H1 (cell line): ENCODE data around the gene ATP2B1. TPM values are rescaled to one million over a fixed set of nuclear protein-coding genes. Genes with fewer than 3 reads are reported as not detected.

Experiments used
- CTCF ChIA-PET: fragments of 300-600 bp; sonication (Branson Sonifier 250); formaldehyde crosslinking; loops from one replicate; lab custom pipeline; 2021; ENCODE audit not compliant: partially characterized antibody; lab: Charles Lee
- POLR2A ChIA-PET: fragments of 300-600 bp; sonication (Branson Sonifier 250); formaldehyde crosslinking; loops from one replicate; lab custom pipeline; 2021; ENCODE audit warnings: inconsistent platforms; ENCODE audit not compliant: partially characterized antibody; lab: Charles Lee
- DNase-seq, 2 experiments: peaks; one replicate each; pipeline versions ENCODE4 v3.0.0 to v3.0.0-alpha.2; 2010 to 2022; ENCODE audit warnings: low spot score in 2 of 2, low read depth in 1 of 2, mixed read lengths in 1 of 2
- FAIRE-seq: peaks from 2 replicates; lab custom pipeline; 2011; peaks lifted over from hg19 to GRCh38; lab: Jason Lieb, UNC
- H2AFZ ChIP-seq: 2 replicates; pipeline ENCODE4 v1.8.1; 2012; ENCODE audit warnings: low read length, inconsistent platforms
- H2AK5ac ChIP-seq: 2 replicates; pipeline ENCODE4 v1.6.1; 2013; ENCODE audit warnings: low read depth, low read length
- H2BK120ac ChIP-seq: replicated peaks from 2 replicates; pipeline ENCODE3; 2013; ENCODE audit warnings: low read depth, low read length, inconsistent platforms
- H2BK12ac ChIP-seq: 2 replicates; pipeline ENCODE4 v1.6.1; 2013; ENCODE audit warnings: low read depth, low read length
- H2BK15ac ChIP-seq: 2 replicates; pipeline ENCODE4 v1.6.1; 2013; ENCODE audit warnings: low read length
- H2BK20ac ChIP-seq: 2 replicates; pipeline ENCODE4 v1.6.1; 2013; ENCODE audit warnings: low read length
- H2BK5ac ChIP-seq: 2 replicates; pipeline ENCODE4 v1.6.1; 2013; ENCODE audit warnings: low read depth, low read length
- H3K14ac ChIP-seq: 2 replicates; pipeline ENCODE4 v1.6.1; 2013; ENCODE audit warnings: inconsistent platforms; ENCODE audit not compliant: insufficient read length
- H3K18ac ChIP-seq: 2 replicates; pipeline ENCODE4 v1.6.1; 2013; ENCODE audit warnings: low read length; ENCODE audit errors: extremely low read depth
- H3K23ac ChIP-seq: 2 replicates; pipeline ENCODE4 v1.6.1; 2013; ENCODE audit warnings: inconsistent platforms; ENCODE audit not compliant: insufficient read length
- H3K23me2 ChIP-seq: 2 replicates; pipeline ENCODE4 v1.6.1; 2013; ENCODE audit warnings: low read depth, low read length
- H3K27ac ChIP-seq: 2 replicates; pipeline ENCODE4 v1.6.1; 2011; ENCODE audit warnings: low read depth, low read length, inconsistent platforms
- H3K27me3 ChIP-seq, 4 experiments: replicated peaks in 1 of 4; 1 replicate in 1 of 4; 2 replicates in 3 of 4; pipeline versions ENCODE4 v1.6.1 to v1.8.1; 2011 to 2013; ENCODE audit warnings: low read length in 3 of 4, mild to moderate bottlenecking in 3 of 4, inconsistent platforms in 2 of 4, mixed read lengths in 2 of 4, moderate library complexity in 1 of 4; ENCODE audit not compliant: control insufficient read depth in 3 of 4, insufficient read depth in 3 of 4; ENCODE audit errors: extremely low read depth in 1 of 4
- H3K36me3 ChIP-seq, 4 experiments: 2 replicates each; pipeline versions ENCODE4 v1.6.1 to v1.8.1; 2011 to 2013; ENCODE audit warnings: mild to moderate bottlenecking in 4 of 4, low read length in 3 of 4, moderate library complexity in 2 of 4, control low read depth in 1 of 4, inconsistent platforms in 1 of 4; ENCODE audit not compliant: insufficient read depth in 4 of 4, control insufficient read depth in 2 of 4
- H3K4ac ChIP-seq: replicated peaks from 2 replicates; pipeline ENCODE3; 2013; ENCODE audit warnings: low read length, low read depth, mixed read lengths, inconsistent platforms; ENCODE audit not compliant: insufficient read length
- H3K4me1 ChIP-seq, 4 experiments: replicated peaks in 1 of 4; 1 replicate in 1 of 4; 2 replicates in 3 of 4; pipeline versions ENCODE4 v1.6.1 to v1.8.1; 2011 to 2013; ENCODE audit warnings: low read length in 3 of 4, inconsistent platforms in 2 of 4, mixed read lengths in 1 of 4; ENCODE audit not compliant: insufficient read depth in 4 of 4, control insufficient read depth in 3 of 4
- H3K4me2 ChIP-seq, 2 experiments: 2 replicates each; pipeline versions ENCODE4 v1.6.1 to v1.8.1; 2011 to 2013; ENCODE audit warnings: low read depth in 2 of 2, low read length in 2 of 2, control low read depth in 1 of 2, inconsistent platforms in 1 of 2, mild to moderate bottlenecking in 1 of 2; ENCODE audit not compliant: insufficient read depth in 1 of 2
- H3K4me3 ChIP-seq, 4 experiments: fragments of 200-600, 300-600 bp in 1 of 4; sonication (generic), shearing (Covaris generic), sonication (Bioruptor Twin) in 1 of 4; 2 replicates each; pipeline versions ENCODE4 v1.5.1 to v1.8.1; 2011 to 2016; ENCODE audit warnings: low read length in 4 of 4, low read depth in 3 of 4, control low read depth in 2 of 4, inconsistent platforms in 2 of 4, mild to moderate bottlenecking in 2 of 4, mixed read lengths in 1 of 4, moderate library complexity in 1 of 4; ENCODE audit not compliant: insufficient read depth in 2 of 4; ENCODE audit errors: extremely low read depth in 1 of 4
- H3K56ac ChIP-seq: replicated peaks from 2 replicates; pipeline ENCODE3; 2013; ENCODE audit warnings: low read depth, mild to moderate bottlenecking, mixed read lengths, low read length, inconsistent platforms; ENCODE audit not compliant: insufficient read length
- H3K79me1 ChIP-seq: 2 replicates; pipeline ENCODE4 v1.6.1; 2013; ENCODE audit warnings: low read depth, low read length, control low read depth
- H3K79me2 ChIP-seq, 2 experiments: 2 replicates each; pipeline versions ENCODE4 v1.6.1 to v1.8.1; 2012 to 2013; ENCODE audit warnings: low read length in 2 of 2, mild to moderate bottlenecking in 2 of 2, inconsistent platforms in 1 of 2; ENCODE audit not compliant: insufficient read depth in 2 of 2, control insufficient read depth in 1 of 2
- H3K9ac ChIP-seq, 4 experiments: replicated peaks in 1 of 4; 1 replicate in 1 of 4; 2 replicates in 3 of 4; pipeline versions ENCODE4 v1.6.1 to v1.8.1; 2011 to 2013; ENCODE audit warnings: low read depth in 3 of 4, low read length in 3 of 4, control low read depth in 2 of 4, mild to moderate bottlenecking in 2 of 4, moderate library complexity in 2 of 4, inconsistent platforms in 1 of 4; ENCODE audit errors: extremely low read depth in 1 of 4
- H3K9me3 ChIP-seq, 2 experiments: 2 replicates each; pipeline versions ENCODE4 v1.6.1 to v1.8.1; 2012 to 2013; ENCODE audit warnings: mild to moderate bottlenecking in 2 of 2, moderate library complexity in 2 of 2, control low read depth in 1 of 2, inconsistent platforms in 1 of 2, low read depth in 1 of 2, low read length in 1 of 2, mixed read lengths in 1 of 2; ENCODE audit not compliant: insufficient read depth in 2 of 2
- H4K20me1 ChIP-seq, 2 experiments: replicated peaks in 1 of 2; 2 replicates each; pipeline versions ENCODE3 to v1.8.1; 2011 to 2013; ENCODE audit warnings: inconsistent platforms in 2 of 2, low read length in 2 of 2, mild to moderate bottlenecking in 1 of 2; ENCODE audit not compliant: insufficient read depth in 2 of 2, control insufficient read depth in 1 of 2
- H4K5ac ChIP-seq: 2 replicates; pipeline ENCODE4 v1.6.1; 2013; ENCODE audit warnings: low read length, low read depth, mixed read lengths, inconsistent platforms; ENCODE audit not compliant: insufficient read length
- H4K8ac ChIP-seq: 2 replicates; pipeline ENCODE4 v1.8.0; 2013; ENCODE audit warnings: mild to moderate bottlenecking, moderate library complexity, low read length, inconsistent platforms; ENCODE audit not compliant: insufficient read depth; ENCODE audit errors: extremely low read depth
- H4K91ac ChIP-seq: replicated peaks from 2 replicates; pipeline ENCODE3; 2013; ENCODE audit warnings: low read length, mixed read lengths, inconsistent platforms; ENCODE audit not compliant: insufficient read length
- CEBPB ChIP-seq: IDR thresholded peaks from 2 replicates; pipeline ENCODE4 v1.6.1; 2012; ENCODE audit warnings: low read depth, low read length
- CREB1 ChIP-seq: IDR thresholded peaks from 2 replicates; pipeline ENCODE4 v1.6.1; 2012; ENCODE audit warnings: inconsistent platforms
- EZH2 ChIP-seq: fragments of 200-600 bp; sonication (generic); IDR thresholded peaks from 2 replicates; pipeline ENCODE4 v1.7.1; 2012; ENCODE audit warnings: low read depth, mild to moderate bottlenecking, moderate library complexity, low read length, inconsistent platforms; ENCODE audit not compliant: severe bottlenecking
- FOSL1 ChIP-seq: IDR thresholded peaks from 2 replicates; pipeline ENCODE4 v1.6.1; 2011; ENCODE audit warnings: mild to moderate bottlenecking, low read depth, low read length, moderate library complexity; ENCODE audit not compliant: insufficient read depth
- HDAC2 ChIP-seq, 2 experiments: fragments of 300-600 bp in 1 of 2; sonication (generic) in 1 of 2; IDR thresholded peaks; 2 replicates each; pipeline ENCODE4 v1.6.1; 2011 to 2012; ENCODE audit warnings: low read depth in 2 of 2, low read length in 2 of 2, mild to moderate bottlenecking in 2 of 2, moderate library complexity in 2 of 2, borderline replicate concordance in 1 of 2, inconsistent platforms in 1 of 2
- HDAC6 ChIP-seq: IDR thresholded peaks from one replicate; pipeline ENCODE4 v1.7.1; 2012; ENCODE audit warnings: low read depth, mild to moderate bottlenecking, inconsistent platforms, low read length, moderate library complexity
- NRF1 ChIP-seq: IDR thresholded peaks from 2 replicates; pipeline ENCODE4 v1.6.1; 2011; ENCODE audit warnings: mild to moderate bottlenecking, low read depth, low read length, improper control_type of control experiment
- POLR2A ChIP-seq, 2 experiments: IDR thresholded peaks; 1 replicate in 1 of 2; 2 replicates in 1 of 2; pipeline ENCODE4 v1.6.1; 2011; ENCODE audit warnings: low read depth in 2 of 2, low read length in 2 of 2, mild to moderate bottlenecking in 2 of 2; ENCODE audit errors: control extremely low read depth in 1 of 2
- POU5F1 ChIP-seq: IDR thresholded peaks from 2 replicates; pipeline ENCODE4 v1.6.1; 2011; ENCODE audit warnings: low read depth, mild to moderate bottlenecking, low read length, moderate library complexity
- RNF2 ChIP-seq: fragments of 200-900, 300-1000 bp; sonication (generic); IDR thresholded peaks from 2 replicates; pipeline ENCODE4 v1.7.1; 2016; ENCODE audit warnings: borderline replicate concordance, low read depth, mild to moderate bottlenecking, antibody characterized with exemption, low read length; ENCODE audit not compliant: poor library complexity, severe bottlenecking; ENCODE audit errors: missing control alignments
- SRF ChIP-seq: IDR thresholded peaks from 2 replicates; pipeline ENCODE4 v1.6.1; 2011; ENCODE audit warnings: mild to moderate bottlenecking, low read depth, low read length, moderate library complexity
- SUZ12 ChIP-seq: fragments of 200-600 bp; sonication (generic); IDR thresholded peaks from 2 replicates; pipeline ENCODE4 v1.6.1; 2012; ENCODE audit warnings: mild to moderate bottlenecking, inconsistent platforms, low read length, moderate library complexity, mixed read lengths
- WGBS, 2 experiments: shearing (Covaris generic) in 1 of 2; methylation state at CpG; one replicate each; pipeline versions ENCODE4 v1.1.6 to v1.1.7; 2013 to 2015; ENCODE audit warnings: low lambda C conversion rate in 2 of 2, mixed read lengths in 2 of 2, inconsistent platforms in 1 of 2, low coverage in 1 of 2, missing lambda C conversion rate in 1 of 2; ENCODE audit not compliant: insufficient replicate concordance in 2 of 2, insufficient coverage in 1 of 2, insufficient read length in 1 of 2; ENCODE audit errors: extremely low coverage in 1 of 2, missing lambda C conversion rate in 1 of 2; 5-methylcytosine and 5-hydroxymethylcytosine counted together
- polyA plus RNA-seq, 7 experiments: library from polyadenylated mRNA; depleted of rRNA in 3 of 7; stranded (reverse) in 5 of 7; unstranded in 2 of 7; fragments of >200 nt in 5 of 7; fragments of 200-250 nt in 2 of 7; gene quantifications; 1 replicate in 5 of 7; 2 replicates in 1 of 7; 4 replicates in 1 of 7; pipeline versions ENCODE4 v1.2.1 to v1.2.3, GENCODE V29; 2011 to 2013; ENCODE audit warnings: missing spikeins in 2 of 7, mixed read lengths in 2 of 7
- total RNA-seq: library from RNA; stranded (reverse); fragmentation: NEBNext Ultra II Directional; extraction: Animal tissue kit (Norgen Biotek cat#: 25700); gene quantifications from 2 replicates; pipeline ENCODE4 v1.2.1, GENCODE V29; 2021
- TF ChIP-seq, protein P1 (sequence below): IDR thresholded peaks from 2 replicates; pipeline ENCODE4 v1.6.1; 2012; ENCODE audit warnings: low read length, inconsistent platforms

The ATP2B1 gene
- total and polyA plus RNA-seq, 2 of the 8 experiments (the other 6 are each of a cell fraction or from before 2014, with no cell fraction given) = 4.3 to 32.0 TPM

DNA sequence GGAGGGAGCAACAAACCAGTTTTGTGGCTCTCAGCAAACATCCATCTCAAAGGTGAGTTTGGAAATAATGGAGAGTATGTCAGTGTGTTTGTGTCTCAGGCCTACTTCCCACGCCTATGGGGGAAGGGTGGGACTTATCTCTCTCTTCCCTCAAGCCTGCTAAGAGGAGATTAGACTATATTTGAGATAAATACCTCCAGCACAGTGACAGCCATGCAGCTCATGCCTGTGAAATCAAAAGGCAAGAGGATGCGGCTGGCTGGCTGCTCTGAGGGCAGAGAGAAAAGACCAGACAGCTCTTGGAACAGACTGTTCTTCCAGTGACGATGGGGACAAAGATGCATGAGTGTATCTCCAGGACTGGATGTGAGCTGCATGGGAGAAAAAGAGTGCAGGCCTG is 168.1 kb downstream of the ATP2B1 start:
- Histone ChIP-seq H3K4me3 (no peak overlapping the region), H3K14ac (no peak overlapping the region), H3K4ac (no peak overlapping the region), H3K4me2 (no peak overlapping the region), H2BK5ac (no peak overlapping the region), H4K91ac (no peak overlapping the region), H3K9me3 (no peaks in the 10 kb centered on the region), H2BK15ac (no peak overlapping the region), H2BK20ac (no peak overlapping the region), H3K27ac (no peak overlapping the region), H3K36me3 (no peaks in the 10 kb centered on the region), H2BK120ac (no peak overlapping the region), H3K18ac (no peak overlapping the region), H4K5ac (no peak overlapping the region), H3K23me2 (no peaks in the 10 kb centered on the region), H3K9ac (no peak overlapping the region), H3K79me2 (no peaks in the 10 kb centered on the region), H3K56ac (no peak overlapping the region), H2BK12ac (no peak overlapping the region), H3K79me1 (no peaks in the 10 kb centered on the region), H2AFZ (no peak overlapping the region), H4K20me1 (no peaks in the 10 kb centered on the region), H3K23ac (no peak overlapping the region), H4K8ac (no peak overlapping the region), H3K4me1 (no peaks in the 10 kb centered on the region; a peak in 1 of 7 replicates), H2AK5ac (no peak overlapping the region), H3K27me3 (no peaks in the 10 kb centered on the region)
- 72% methylated on average over 3 of the region's 3 CpGs; no CpG with 5 or more reads in 1 of the 2 experiments for WGBS, 2 experiments
- DNase-seq = no peak
- ChIA-PET POLR2A (no interaction called here), CTCF (interaction anchor here (0.7 to 1.8 kb wide), 5 partner anchors 17 to 1401 kb away, joined by 3 to 6 read pairs (median 4); partner anchors contain the start of gene GALNT4)
- FAIRE-seq = no peak
- TF ChIP-seq POU5F1 (no peak), SRF (no peak), FOSL1 (no peak), HDAC2 (IDR thresholded peaks at IDR 0.05; ENCODE audit: borderline replicate concordance in 1 of 2, low read depth in 2 of 2, low read length in 2 of 2) (no peak), HDAC6 (no peak), RNF2 (no peak), POLR2A (IDR thresholded peaks at IDR 0.05; ENCODE audit: control extremely low read depth in 1 of 2, low read depth in 2 of 2, low read length in 2 of 2) (no peak), SUZ12 (no peak), NRF1 (no peak), CEBPB (no peak), CREB1 (no peak), EZH2 (no peak)
- TF ChIP-seq, protein P1, sequence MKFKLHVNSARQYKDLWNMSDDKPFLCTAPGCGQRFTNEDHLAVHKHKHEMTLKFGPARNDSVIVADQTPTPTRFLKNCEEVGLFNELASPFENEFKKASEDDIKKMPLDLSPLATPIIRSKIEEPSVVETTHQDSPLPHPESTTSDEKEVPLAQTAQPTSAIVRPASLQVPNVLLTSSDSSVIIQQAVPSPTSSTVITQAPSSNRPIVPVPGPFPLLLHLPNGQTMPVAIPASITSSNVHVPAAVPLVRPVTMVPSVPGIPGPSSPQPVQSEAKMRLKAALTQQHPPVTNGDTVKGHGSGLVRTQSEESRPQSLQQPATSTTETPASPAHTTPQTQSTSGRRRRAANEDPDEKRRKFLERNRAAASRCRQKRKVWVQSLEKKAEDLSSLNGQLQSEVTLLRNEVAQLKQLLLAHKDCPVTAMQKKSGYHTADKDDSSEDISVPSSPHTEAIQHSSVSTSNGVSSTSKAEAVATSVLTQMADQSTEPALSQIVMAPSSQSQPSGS = no peak
